Activated B cell treated with CpG ODN at 0.5 μM for 24 hours (primary cell): Measurements from ENCODE around the gene GALNT2. TPM values are rescaled to one million over a fixed set of nuclear protein-coding genes. Genes with fewer than 3 reads are reported as not detected.

Experiments used
- ATAC-seq: fragments of 200-7000 bp; cut with Tn5 transposase; one replicate; pipeline ENCODE4 v1.10.0; 2021; ENCODE audit warnings: low read depth, mild to moderate bottlenecking, moderate library complexity
- CTCF ChIA-PET: fragments of 350-600 bp; sonication (Branson Sonifier 250); formaldehyde crosslinking; loops from one replicate; lab custom pipeline; 2021; ENCODE audit warnings: antibody characterized with exemption; lab: Charles Lee
- POLR2A ChIA-PET: fragments of 350-600 bp; sonication (Branson Sonifier 250); formaldehyde crosslinking; loops from one replicate; lab custom pipeline; 2021; ENCODE audit warnings: antibody characterized with exemption; lab: Charles Lee
- DNase-seq: peaks from one replicate; pipeline ENCODE4 v3.0.0; 2022
- H3K27ac Mint-ChIP-seq: one replicate; pipeline ENCODE4 v1.8.0; 2020; ENCODE audit warnings: mixed read lengths
- H3K27me3 Mint-ChIP-seq: one replicate; pipeline ENCODE4 v1.8.0; 2021; ENCODE audit warnings: mixed read lengths
- H3K36me3 Mint-ChIP-seq: one replicate; pipeline ENCODE4 v1.8.0; 2021; ENCODE audit warnings: low read depth, mixed read lengths
- H3K4me1 Mint-ChIP-seq: one replicate; pipeline ENCODE4 v1.8.0; 2021; ENCODE audit warnings: mixed read lengths
- H3K4me3 Mint-ChIP-seq: one replicate; pipeline ENCODE4 v1.8.0; 2020; ENCODE audit warnings: mild to moderate bottlenecking, mixed read lengths
- H3K9me3 Mint-ChIP-seq: one replicate; pipeline ENCODE4 v1.8.0; 2020; ENCODE audit warnings: mixed read lengths
- intact Hi-C: fragments of 100-400 bp; cut with micrococcal nuclease; formaldehyde crosslinking; loops from one replicate; pipeline ENCODE4 v1.15.1; 2024
- total RNA-seq: library from RNA; stranded (reverse); gene quantifications from 2 replicates; pipeline ENCODE4 v1.2.3, GENCODE V29; 2022
- TF ChIP-seq, protein P1 (sequence below): fragments of 200-600 bp; IDR thresholded peaks from one replicate; pipeline ENCODE4 v1.8.0; 2022; ENCODE audit warnings: antibody characterized with exemption, mild to moderate bottlenecking

The GALNT2 gene
- total RNA-seq, 1 donor from 2014 or later: 108 TPM

- ChIA-PET CTCF (no interaction called here), POLR2A (no interaction called here)
- H3K4me3 Mint-ChIP-seq: no peak overlapping the region
- TF ChIP-seq, protein P1, sequence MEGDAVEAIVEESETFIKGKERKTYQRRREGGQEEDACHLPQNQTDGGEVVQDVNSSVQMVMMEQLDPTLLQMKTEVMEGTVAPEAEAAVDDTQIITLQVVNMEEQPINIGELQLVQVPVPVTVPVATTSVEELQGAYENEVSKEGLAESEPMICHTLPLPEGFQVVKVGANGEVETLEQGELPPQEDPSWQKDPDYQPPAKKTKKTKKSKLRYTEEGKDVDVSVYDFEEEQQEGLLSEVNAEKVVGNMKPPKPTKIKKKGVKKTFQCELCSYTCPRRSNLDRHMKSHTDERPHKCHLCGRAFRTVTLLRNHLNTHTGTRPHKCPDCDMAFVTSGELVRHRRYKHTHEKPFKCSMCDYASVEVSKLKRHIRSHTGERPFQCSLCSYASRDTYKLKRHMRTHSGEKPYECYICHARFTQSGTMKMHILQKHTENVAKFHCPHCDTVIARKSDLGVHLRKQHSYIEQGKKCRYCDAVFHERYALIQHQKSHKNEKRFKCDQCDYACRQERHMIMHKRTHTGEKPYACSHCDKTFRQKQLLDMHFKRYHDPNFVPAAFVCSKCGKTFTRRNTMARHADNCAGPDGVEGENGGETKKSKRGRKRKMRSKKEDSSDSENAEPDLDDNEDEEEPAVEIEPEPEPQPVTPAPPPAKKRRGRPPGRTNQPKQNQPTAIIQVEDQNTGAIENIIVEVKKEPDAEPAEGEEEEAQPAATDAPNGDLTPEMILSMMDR: no peak
- H3K27ac Mint-ChIP-seq: no peak overlapping the region
- intact Hi-C loops: no loop called here
- DNase-seq (no peak), ATAC-seq (no peak)
- H3K27me3 Mint-ChIP-seq: no peaks in the 10 kb centered on the region
- peaks cover 67% of the 10 kb centered on the region for H3K36me3 Mint-ChIP-seq
- H3K4me1 Mint-ChIP-seq: peaks cover 28% of the 10 kb centered on the region
- H3K9me3 Mint-ChIP-seq: peaks cover 5% of the 10 kb centered on the region
Observed at GRCh38 chr1:230236301-230237008, 169.4 kb downstream of the GALNT2 start.

DNA sequence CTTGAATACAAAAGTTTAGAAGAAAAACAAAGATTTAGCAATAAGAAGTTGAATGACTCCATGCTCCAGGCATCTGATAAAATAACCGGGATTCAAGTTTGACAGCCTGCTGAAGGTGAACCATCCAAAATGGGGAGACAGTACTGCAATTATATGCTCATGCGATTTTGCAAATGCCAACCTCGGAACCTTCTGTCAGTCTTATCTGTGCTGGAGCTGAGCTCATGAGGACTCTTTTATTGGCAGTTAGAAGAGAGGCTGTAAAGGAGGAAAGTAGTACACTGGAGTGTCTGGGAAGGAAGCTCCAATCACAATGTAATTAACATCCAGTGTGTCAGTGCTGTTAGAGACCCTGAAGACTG lies 170.0 kb downstream of the GALNT2 start:
- Mint-ChIP-seq H3K4me1 (peaks cover 24% of the 10 kb centered on the region), H3K27me3 (no peaks in the 10 kb centered on the region), H3K27ac (no peak overlapping the region), H3K4me3 (no peak overlapping the region), H3K9me3 (peaks cover 5% of the 10 kb centered on the region), H3K36me3 (peaks cover 67% of the 10 kb centered on the region)
- no peak for DNase-seq
- intact Hi-C loops: no loop called here
- TF ChIP-seq, protein P1: no peak
- POLR2A ChIA-PET: no interaction called here
- ATAC-seq: no peak
- CTCF ChIA-PET: no interaction called here

DNA sequence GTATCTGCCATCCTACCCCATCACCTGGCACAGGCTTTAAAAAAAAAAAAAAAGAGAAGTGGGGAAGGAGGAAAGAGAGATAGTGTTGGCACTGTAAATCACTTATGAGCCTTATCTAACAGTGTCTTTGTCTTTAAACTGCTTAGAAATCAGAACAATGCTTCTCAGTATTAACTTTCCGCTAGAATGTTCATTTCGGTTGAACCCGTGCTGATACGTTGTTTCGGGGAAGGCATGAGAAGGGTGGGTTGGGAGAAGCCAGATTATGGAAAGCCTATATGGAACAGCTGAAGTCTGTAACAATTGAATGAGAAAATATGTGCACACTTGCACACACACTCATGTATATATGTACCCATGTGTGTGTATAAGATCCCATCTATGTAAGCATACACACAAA lies 170.8 kb downstream of the GALNT2 start:
- ChIA-PET CTCF (no interaction called here), POLR2A (no interaction called here)
- peaks cover 70% of the 10 kb centered on the region for H3K36me3 Mint-ChIP-seq
- H3K27ac Mint-ChIP-seq: no peak overlapping the region
- peaks cover 5% of the 10 kb centered on the region for H3K9me3 Mint-ChIP-seq
- ATAC-seq (no peak), DNase-seq (no peak)
- no peaks in the 10 kb centered on the region for H3K27me3 Mint-ChIP-seq
- TF ChIP-seq, protein P1: no peak
- H3K4me1 Mint-ChIP-seq: peaks cover 16% of the 10 kb centered on the region
- H3K4me3 Mint-ChIP-seq: no peak overlapping the region
- intact Hi-C loops: loop anchor here (2.0 kb wide), 1 partner anchor 13 kb away; no protein-coding TSS in a partner anchor

- peaks cover 5% of the 10 kb centered on the region for H3K9me3 Mint-ChIP-seq
- ATAC-seq (no peak), DNase-seq (no peak)
- peaks cover 93% of the 10 kb centered on the region for H3K36me3 Mint-ChIP-seq
- TF ChIP-seq, protein P1: no peak
- no peak overlapping the region for H3K4me3 Mint-ChIP-seq
- no peaks in the 10 kb centered on the region for H3K27me3 Mint-ChIP-seq
- ChIA-PET POLR2A (interaction anchor here (0.6 kb wide), 1 partner anchor 13 kb away, joined by 3 read pairs; no protein-coding TSS in a partner anchor), CTCF (no interaction called here)
- H3K4me1 Mint-ChIP-seq: peaks cover 12% of the 10 kb centered on the region
- peak overlapping the region; percentile 21 for H3K27ac Mint-ChIP-seq
- intact Hi-C loops: no loop called here
Observed at GRCh38 chr1:230240446-230241086, 173.5 kb downstream of the GALNT2 start.

DNA sequence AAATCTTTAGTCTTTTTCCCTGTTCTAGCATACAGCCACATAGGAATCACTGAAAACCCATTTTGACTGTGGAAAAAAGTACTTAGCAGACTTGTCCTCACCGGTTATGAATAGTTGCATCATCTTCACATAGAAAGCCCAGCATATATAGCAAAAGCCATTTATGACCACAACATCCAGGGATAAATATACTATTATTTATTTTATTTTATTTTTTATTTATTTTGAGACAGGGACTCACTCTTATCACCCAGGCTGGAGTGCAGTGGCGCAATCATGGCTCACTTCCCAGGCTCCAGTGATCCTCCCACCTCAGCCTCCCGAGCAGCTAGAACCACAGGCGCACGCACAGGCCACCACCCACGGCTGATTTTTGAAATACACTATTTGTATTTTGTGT lies 175.3 kb downstream of the GALNT2 start:
- no peak overlapping the region for H3K27ac Mint-ChIP-seq
- no peak for DNase-seq
- peaks cover 5% of the 10 kb centered on the region for H3K9me3 Mint-ChIP-seq
- H3K27me3 Mint-ChIP-seq: no peaks in the 10 kb centered on the region
- no peak for ATAC-seq
- intact Hi-C loops: no loop called here
- peaks cover 12% of the 10 kb centered on the region for H3K4me1 Mint-ChIP-seq
- CTCF ChIA-PET: no interaction called here
- peaks cover 91% of the 10 kb centered on the region for H3K36me3 Mint-ChIP-seq
- POLR2A ChIA-PET: no interaction called here
- no peak overlapping the region for H3K4me3 Mint-ChIP-seq
- TF ChIP-seq, protein P1: no peak
